ENCODE measurements around the gene CYTH1. TPM values are rescaled to one million over a fixed set of nuclear protein-coding genes. Genes with fewer than 3 reads are reported as not detected.
A peak's percentile ranks its signal among the peaks of the same experiment; 100 is the strongest.

Gene CYTH1
- total and polyA plus RNA-seq, 8 donors: 36.6 to 96.1 (median 41.3) TPM

- peaks cover 5 to 78% of the 10 kb centered on the region in 2 donors for H3K4me1 ChIP-seq
- intact Hi-C loops (cut with DNase I): no loop called here
- DNase-seq (no peak), ATAC-seq (no peak)
- no peaks in the 10 kb centered on the region for H3K27me3 ChIP-seq
- H3K27ac ChIP-seq: peak overlapping the region in 1 of 2 donors; percentile 45
- H3K4me3 ChIP-seq: no peak overlapping the region
- H3K36me3 ChIP-seq: no peaks in the 10 kb centered on the region
- TF ChIP-seq, protein P1, sequence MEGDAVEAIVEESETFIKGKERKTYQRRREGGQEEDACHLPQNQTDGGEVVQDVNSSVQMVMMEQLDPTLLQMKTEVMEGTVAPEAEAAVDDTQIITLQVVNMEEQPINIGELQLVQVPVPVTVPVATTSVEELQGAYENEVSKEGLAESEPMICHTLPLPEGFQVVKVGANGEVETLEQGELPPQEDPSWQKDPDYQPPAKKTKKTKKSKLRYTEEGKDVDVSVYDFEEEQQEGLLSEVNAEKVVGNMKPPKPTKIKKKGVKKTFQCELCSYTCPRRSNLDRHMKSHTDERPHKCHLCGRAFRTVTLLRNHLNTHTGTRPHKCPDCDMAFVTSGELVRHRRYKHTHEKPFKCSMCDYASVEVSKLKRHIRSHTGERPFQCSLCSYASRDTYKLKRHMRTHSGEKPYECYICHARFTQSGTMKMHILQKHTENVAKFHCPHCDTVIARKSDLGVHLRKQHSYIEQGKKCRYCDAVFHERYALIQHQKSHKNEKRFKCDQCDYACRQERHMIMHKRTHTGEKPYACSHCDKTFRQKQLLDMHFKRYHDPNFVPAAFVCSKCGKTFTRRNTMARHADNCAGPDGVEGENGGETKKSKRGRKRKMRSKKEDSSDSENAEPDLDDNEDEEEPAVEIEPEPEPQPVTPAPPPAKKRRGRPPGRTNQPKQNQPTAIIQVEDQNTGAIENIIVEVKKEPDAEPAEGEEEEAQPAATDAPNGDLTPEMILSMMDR (IDR thresholded peaks at IDR 0.05): no peak
- no peaks in the 10 kb centered on the region for H3K9me3 ChIP-seq
Observed at GRCh38 chr17:78771758-78772382, 10.2 kb downstream of the CYTH1 start.

- ATAC-seq (no peak), DNase-seq (no peak)
- Histone ChIP-seq H3K27ac (no peak overlapping the region), H3K36me3 (no peaks in the 10 kb centered on the region), H3K4me1 (peaks cover 4 to 79% of the 10 kb centered on the region in 2 donors), H3K27me3 (no peaks in the 10 kb centered on the region), H3K9me3 (no peaks in the 10 kb centered on the region), H3K4me3 (no peak overlapping the region)
- TF ChIP-seq, protein P1 (IDR thresholded peaks at IDR 0.05): no peak
- intact Hi-C loops (cut with DNase I): no loop called here
Observed at GRCh38 chr17:78769196-78769773, 12.8 kb downstream of the CYTH1 start.

- Histone ChIP-seq H3K9me3 (no peaks in the 10 kb centered on the region), H3K36me3 (no peaks in the 10 kb centered on the region), H3K4me1 (peaks cover 4 to 72% of the 10 kb centered on the region in 2 donors), H3K27me3 (no peaks in the 10 kb centered on the region), H3K27ac (no peak overlapping the region), H3K4me3 (no peak overlapping the region)
- intact Hi-C loops (cut with DNase I): no loop called here
- ATAC-seq (no peak), DNase-seq (no peak)
- TF ChIP-seq, protein P1 (IDR thresholded peaks at IDR 0.05): no peak
Observed at GRCh38 chr17:78767806-78768205, 14.3 kb downstream of the CYTH1 start.

DNA sequence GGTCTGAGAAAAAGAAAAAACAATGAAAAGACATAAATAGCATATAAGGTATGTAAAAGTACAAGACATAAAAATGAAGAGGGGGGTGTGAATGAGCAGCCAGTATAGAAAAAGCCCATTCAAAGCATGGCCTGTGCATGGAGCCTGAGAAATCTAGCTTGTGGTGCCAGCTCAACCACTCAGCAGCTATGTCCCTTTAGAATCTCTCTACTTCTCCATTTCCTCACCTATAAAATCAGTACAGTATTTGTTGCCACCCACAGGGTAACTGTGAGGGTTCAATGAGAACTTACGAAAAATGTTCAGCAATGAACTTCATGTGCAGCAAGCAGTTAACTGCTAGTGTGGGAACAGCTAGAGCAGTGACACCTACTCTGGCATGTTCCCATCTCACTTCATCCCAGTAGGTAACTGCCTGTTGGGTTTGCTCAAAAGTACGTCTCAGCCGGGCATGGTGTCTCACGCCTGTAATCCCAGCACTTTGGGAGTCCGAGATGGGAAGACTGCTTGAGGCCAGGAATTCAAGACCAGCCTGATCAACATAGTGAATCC is 15.3 kb downstream of the CYTH1 start:
- Histone ChIP-seq H3K9me3 (no peaks in the 10 kb centered on the region), H3K27ac (no peak overlapping the region), H3K36me3 (no peaks in the 10 kb centered on the region), H3K4me3 (no peak overlapping the region), H3K4me1 (peaks cover 4 to 72% of the 10 kb centered on the region in 2 donors), H3K27me3 (no peaks in the 10 kb centered on the region)
- TF ChIP-seq, protein P1 (IDR thresholded peaks at IDR 0.05): no peak
- ATAC-seq: no peak
- intact Hi-C loops (cut with DNase I): no loop called here
- no peak for DNase-seq

DNA sequence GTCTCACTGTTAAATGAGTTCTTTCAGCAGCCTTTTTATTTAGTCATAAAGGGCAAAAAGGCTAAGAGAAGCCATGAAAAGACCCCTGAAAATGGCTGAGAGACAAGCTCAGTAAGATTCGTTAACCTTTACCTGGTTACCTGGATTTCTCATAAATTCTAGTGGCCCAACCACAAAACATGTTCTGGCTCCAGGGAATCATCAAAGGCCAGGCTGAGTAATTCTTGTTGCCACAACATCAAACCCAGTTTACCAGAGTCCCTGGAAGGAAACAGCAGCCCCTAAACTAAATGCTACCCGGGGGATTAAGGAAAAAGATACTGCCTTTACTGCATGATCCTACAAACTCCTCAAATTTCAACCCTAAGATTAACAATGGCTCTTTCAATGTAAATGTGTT is 15.8 kb downstream of the CYTH1 start:
- no peak for ATAC-seq
- no peak overlapping the region for H3K27ac ChIP-seq

More for the DNA sequence above, 15.8 kb downstream of the CYTH1 start:
- no peak for DNase-seq
- Histone ChIP-seq H3K36me3 (no peaks in the 10 kb centered on the region), H3K9me3 (no peaks in the 10 kb centered on the region), H3K4me1 (peaks cover 4 to 72% of the 10 kb centered on the region in 2 donors), H3K27me3 (no peaks in the 10 kb centered on the region), H3K4me3 (no peak overlapping the region)
- TF ChIP-seq, protein P1 (IDR thresholded peaks at IDR 0.05): no peak
- intact Hi-C loops (cut with DNase I): no loop called here

Measured in left lung (tissue), 10 donors.